HG03521 (cell line): ENCODE results near the gene ZNF668.
"Not testable (repeated sequence)": the region's sequence is repeated elsewhere in the genome, so short reads cannot be mapped to it uniquely, and the experiment has no call there.

Source experiments
- ATAC-seq: cut with Tn5 transposase; IDR thresholded peaks from one replicate; pipeline ENCODE4 v1.9.1; 2021; ENCODE audit warnings: mild to moderate bottlenecking, moderate library complexity; ENCODE audit not compliant: unreplicated experiment

Gene ZNF668

DNA sequence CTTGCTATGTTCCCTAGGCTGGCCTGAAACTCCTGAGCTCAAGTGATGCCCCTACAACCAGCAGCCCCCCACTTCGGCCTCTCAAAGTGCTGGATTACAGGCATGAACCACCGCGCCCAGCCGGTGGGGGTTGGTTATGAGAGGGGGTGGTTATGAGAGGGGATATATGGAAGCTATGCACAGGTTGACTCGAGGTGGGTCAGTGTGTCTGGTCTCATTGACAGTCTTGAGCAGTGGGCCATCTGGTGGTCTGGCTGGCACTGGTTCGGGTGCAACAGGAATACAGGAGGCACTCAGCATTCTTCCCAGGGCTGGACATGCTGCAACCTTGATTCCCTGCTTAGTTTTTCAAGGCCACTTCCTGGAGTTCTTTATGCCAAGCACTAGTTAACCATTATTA is 58.0 kb downstream of the ZNF668 start:
- ATAC-seq, result no peak

- not testable (repeated sequence) for ATAC-seq
Observed at GRCh38 chr16:31013292-31013691, 60.7 kb downstream of the ZNF668 start.

DNA sequence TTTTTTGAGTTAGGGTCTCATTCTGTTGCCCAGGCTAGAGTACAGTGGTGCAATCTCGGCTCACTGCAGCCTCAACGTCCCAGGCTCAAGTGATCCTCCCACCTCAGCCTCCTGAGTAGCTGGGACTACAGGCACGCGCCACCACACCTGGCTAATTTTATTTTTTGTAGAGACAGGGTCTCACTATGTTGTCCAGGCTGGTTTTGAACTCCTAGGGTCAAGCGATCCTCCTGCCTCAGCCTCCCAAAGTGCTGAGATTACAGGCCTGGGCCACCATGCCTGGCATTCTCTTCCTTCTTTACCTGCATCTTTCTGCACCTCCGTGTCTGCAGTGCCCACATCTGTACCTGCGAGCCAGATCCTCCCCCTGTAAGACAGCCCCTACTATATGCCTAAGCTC is 62.2 kb downstream of the ZNF668 start:
- ATAC-seq, result not testable (repeated sequence)
